GM19240 (cell line): ENCODE results near the gene DDX27.

Experiments used
- DNase-seq: peaks from one replicate; pipeline ENCODE4 v3.0.0; 2011; ENCODE audit warnings: low spot score; ENCODE audit not compliant: insufficient read length

Gene DDX27

DNA sequence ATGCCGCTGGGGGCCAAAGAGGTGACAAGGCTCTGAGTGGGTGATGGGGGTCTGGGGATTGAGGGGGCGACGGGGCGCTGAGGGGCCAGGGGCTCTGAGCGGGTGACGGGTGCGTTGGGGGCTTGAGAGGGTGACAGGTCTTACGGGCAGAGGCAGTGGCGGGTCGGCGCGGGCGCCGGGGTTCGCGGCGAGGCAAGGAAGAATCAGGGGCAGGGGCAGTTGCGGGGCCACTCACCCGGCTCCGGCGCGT lies 58.5 kb downstream of the DDX27 start:
- DNase-seq = no peak

DNA sequence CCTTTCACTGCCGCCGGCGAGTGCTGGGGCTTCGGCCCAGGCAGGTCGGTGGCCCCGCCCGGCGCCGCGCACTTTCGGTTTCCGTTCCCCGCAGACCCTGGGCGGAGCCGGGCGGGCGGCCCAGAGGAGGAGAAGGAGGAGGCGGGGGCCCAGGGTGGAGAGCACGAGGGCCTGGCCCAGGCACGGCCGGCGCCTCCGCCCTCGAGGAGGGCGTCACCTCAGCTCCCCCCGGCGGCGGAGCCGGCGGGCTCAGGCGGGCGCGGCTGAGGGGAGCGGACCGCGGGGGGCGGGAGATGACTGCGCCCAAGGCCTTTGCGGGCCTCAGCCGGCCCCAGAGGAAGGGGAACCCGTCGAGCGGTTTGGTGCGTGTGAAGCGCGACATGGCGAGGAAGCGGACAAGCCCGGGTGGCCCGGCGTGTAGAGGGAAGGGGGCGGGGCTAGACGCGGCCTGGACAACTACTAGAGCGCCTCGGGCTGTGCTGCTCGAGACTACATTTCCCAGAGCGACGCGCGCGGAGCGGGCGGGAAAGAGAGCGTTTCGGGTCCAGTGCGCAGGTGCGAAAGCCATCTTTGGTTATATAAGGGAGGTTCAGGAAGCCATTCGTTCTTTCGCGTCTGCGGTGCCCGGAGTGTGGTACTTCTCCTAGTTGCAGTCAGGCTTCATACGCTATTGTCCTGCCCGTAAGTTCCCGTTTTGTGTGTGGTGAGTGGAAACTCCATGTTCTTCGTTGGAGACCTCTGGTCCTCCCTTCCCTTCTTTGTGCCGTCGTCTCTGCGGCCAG lies 59.0 kb downstream of the DDX27 start, which contains the start of gene ZNFX1:
Gene ZNFX1, minus strand, starts transcription at position 22 of the 782 bp plus-strand sequence. CDS start 2,218 bp downstream, outside the sequence.
- DNase-seq = peak; percentile 73

DNA sequence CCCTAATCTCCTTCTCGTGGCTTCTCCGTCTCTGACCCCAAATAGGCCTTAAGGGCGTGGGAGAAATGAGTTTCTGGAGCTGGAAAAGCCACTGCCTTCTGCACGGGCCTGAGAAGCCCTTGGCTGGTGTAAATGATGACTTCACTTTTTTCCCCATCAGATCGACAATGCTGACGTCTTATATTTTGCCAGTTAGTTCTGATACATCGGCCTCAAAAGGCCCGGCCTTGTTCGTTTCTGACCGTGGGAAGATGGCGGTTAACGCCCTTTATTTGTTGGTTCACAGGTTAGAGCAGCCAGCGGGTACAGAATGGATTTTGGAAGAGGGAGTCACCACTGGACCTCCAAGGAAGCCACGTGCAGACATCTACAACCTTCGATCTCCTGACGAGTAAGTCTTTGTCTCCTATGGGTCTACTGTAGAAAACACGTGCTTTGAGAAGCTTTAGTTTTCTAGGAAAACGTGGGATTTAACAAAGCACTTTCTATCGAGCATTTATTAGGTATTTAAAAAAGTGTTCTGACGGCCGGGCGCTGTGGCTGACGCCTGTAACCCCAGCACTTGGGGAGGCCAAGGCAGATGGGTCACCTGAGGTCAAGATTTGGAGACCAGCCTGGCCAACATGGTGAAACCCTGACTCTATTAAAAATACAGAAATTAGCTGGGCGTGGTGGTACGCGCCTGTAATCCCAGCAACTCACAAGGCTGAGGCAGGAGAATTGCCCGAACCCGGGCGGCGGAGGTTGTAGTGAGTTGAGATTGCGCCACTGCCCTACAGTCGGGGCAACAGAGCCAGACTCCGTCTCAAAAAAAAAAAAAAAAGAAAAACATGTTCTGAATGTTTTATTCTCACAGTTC lies 59.8 kb downstream of the DDX27 start:
- no peak for DNase-seq

- DNase-seq = no peak
Observed at GRCh38 chr20:49279677-49280462, 60.7 kb downstream of the DDX27 start.

DNA sequence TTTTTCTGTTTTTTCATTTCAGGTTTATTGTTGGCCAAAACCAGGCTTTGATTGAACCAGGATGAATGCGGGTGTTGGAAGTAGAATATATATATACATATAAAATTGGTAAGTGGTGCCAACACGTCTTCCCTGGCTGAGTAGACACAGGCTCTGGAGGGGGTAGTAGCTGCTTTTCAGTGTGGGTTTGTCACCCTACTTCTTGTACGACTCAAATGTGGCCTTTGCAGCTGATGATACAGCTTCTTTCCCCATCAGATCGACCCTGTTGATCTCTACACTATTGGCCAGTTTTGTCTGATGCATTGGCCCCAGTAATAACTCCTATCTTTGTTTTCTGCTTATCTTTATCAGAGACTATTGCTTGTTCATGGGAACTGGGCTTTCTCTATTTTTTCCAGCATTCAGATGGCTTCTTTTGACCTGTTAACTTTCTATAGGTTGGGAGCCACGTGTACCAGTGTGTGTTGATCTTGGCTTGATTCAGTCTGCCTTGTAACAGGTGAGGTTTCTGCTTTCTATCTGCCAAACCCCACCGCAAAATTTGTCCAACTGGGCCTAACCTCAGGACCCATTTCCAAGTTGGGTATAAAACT lies 61.3 kb downstream of the DDX27 start:
- DNase-seq = no peak

DNA sequence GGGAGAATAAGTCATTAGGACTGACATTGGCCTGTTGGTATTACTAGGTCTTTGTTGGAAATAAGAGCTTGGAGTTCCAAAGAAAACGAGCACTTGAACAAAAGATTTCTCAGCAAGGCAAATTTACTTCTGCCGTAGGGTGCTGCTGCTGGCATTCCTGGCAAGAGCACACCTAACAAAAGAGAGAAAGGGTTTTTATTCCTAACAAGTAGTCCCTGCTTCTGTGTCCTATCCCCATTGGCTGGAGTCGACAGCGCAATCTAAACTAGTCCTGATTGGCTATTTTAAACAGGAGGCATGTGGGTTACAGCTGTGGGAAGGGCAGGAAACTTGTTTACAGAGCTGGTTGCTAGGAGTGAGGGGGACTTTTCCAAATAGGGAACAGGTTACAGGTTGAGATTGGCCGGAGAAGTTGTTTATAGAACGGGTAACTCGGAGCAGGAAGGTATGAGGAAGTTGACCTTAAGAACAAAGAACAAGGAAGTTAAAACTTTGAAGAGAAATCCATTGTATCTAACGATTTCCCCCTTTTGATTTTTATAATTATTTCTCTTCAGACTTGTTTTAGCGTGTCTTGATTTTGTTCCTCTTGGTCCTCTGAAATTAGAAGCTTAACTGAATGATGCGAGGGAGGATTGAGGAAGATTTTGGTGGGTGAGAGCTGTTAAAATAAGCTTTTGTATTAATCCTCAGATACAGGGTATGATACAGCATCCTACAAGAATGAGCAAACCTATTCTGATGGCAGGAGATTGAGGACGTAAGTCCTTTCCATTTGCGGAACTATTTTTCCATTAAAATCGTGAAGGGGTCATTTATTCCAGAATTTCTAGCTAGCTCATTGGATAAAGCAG lies 62.1 kb downstream of the DDX27 start:
- DNase-seq = no peak

GRCh38 chr20:49281913-49282467 lies 62.8 kb downstream of the DDX27 start:
- no peak for DNase-seq

DNA sequence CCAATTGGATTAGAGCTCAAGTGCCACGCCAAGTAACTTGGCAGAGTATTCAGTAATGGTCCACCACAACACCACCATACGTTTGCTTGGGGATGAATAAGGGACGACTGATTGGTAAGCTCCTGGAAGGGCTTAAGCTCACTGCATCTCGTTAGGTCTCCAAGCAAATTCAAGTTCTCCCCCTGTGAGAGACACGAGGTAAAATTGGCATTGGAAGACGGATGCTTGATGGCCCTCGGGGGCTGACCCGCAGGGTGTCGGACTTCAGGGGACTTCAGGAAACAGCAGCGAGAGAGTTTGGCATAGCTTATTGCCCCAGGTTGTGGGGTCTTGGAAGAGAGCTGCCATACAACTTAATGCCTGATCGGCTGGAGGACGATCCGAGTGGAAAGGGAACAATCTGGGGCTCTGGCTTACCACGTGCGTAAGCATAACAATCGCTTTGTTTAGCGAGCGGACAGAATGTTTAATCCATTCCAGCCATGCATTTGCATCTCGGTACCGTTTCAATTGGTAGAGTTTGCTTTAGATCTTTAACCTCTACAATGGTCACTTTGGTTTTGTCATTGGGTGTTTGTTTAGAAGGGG lies 63.5 kb downstream of the DDX27 start:
- no peak for DNase-seq

GRCh38 chr20:49283176-49283702 lies 64.0 kb downstream of the DDX27 start:
- DNase-seq = no peak

- no peak for DNase-seq
Observed at GRCh38 chr20:49283703-49284625, 64.7 kb downstream of the DDX27 start.

DNA sequence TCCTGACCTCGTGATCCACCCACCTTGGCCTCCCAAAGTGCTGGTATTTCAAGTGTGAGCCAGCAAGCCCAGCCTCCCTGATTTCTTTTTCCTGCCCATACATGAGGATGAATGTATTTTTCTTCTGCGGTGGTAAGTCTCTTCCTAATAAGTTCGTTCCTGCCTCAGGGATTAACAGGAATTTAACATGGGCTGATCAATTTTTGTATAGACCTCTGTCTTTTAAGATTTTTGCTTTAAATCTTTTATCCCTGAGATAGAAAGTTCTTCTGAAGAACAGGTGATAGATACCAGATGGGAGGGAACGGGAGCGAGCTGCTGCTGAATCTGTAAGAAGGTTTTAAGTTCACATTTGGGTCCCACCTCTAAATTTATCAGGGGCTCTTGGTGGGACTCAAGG lies 65.6 kb downstream of the DDX27 start:
- no peak for DNase-seq

DNA sequence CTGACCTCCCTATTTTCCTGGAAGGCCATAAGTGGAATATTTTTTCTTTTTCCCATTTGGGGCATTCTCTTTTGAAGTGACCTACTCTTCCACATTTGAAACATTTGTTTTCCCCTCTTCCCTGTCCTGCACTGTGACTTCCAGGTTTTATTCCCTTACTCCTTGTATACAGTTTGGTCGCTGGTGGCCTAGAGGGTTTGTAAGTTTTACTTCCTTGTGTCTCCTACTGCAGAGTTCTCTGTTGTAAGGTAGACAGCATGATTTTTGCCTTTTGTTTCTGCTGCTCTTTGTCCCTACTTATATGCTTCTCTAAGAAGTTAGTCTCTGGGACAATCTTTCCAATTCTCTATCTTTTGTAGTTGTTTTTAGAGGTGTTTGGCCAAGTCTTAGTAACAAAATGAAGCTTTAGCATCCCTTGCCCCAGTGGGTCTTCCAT lies 66.0 kb downstream of the DDX27 start:
- no peak for DNase-seq

- DNase-seq = no peak
Observed at GRCh38 chr20:49285813-49286494, 66.7 kb downstream of the DDX27 start.

DNA sequence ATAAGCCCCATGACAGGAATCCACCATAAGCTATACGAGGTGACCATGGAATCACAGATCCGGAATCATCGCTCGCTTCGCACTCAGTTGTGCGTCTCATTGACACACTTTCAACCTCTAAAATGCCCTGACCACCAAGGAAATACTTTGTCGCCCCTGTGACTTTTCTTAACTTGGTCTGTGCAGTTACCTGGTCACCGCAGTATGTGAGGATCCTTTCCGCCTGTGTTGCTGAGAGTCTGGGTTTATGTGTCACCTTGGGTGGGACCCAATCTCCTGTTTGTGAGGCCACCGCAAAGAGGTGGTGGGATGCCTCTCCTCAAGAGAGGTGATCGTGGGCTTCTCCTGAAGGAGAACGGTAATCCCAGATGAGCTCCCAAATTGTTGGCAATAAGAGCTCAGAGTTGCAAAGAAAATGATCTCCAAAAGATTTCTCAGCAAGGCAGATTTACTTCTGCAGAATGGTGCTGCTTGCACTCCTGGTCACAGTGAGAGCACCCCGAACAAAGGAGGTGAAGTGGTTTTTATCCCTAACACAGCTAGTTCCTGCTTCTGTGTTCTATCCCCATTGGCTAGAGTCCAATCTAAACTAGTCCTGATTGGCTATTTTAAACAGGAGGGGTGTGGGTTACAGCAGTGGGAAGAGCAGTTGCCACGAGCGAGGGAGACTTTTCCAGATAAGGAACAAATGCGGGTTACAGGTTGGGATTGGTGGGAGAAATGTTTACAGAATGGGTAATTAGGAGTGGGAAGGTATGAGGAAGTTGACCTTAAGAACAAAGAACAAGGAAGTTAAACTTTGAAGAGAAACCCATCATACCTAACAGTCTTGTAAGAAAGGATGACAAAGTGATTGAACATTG lies 67.7 kb downstream of the DDX27 start:
- no peak for DNase-seq

DNA sequence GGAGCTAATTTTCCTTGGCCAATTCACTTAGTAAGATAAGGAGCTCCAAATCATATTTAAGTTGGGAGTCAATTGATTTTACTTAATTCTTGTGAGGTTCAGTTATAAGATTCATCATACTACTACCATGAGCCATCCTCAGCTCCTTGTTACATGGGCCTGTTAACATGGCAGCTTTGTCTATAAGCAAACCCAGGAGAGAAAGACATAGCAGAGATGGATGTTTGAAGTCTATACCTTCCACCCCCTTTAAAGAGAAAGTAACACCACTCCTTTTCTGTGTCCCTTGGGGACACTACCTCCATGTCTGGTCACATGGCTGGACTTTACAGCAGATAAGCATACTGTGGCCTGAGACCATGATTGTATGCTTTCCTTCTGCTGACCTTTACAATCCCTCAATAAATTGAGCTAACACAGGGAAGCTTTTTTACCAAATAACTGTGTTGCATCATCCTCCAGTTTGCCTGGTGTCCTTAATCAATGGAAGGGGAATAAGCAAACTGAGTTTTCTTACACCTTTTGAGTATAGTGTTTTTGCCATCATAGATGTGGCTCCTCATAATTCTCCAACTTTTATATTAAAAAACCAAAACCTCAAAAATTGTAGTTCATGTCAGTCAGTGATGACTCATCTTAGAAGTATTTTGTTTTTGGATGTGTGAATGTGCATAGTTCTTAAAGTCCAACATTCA lies 68.5 kb downstream of the DDX27 start:
- no peak for DNase-seq

- DNase-seq = no peak
Observed at GRCh38 chr20:49288250-49288751, 69.1 kb downstream of the DDX27 start.
